ENCODE results near the gene LEFTY1. TPM values are rescaled to one million over a fixed set of nuclear protein-coding genes. Genes with fewer than 3 reads are reported as not detected.
A peak's percentile ranks its signal among the peaks of the same experiment; 100 is the strongest.

LEFTY1 gene
- total and polyA plus RNA-seq, 8 donors = 0.61 to 6.9 (median 3.9) TPM; not detected in 1

DNA sequence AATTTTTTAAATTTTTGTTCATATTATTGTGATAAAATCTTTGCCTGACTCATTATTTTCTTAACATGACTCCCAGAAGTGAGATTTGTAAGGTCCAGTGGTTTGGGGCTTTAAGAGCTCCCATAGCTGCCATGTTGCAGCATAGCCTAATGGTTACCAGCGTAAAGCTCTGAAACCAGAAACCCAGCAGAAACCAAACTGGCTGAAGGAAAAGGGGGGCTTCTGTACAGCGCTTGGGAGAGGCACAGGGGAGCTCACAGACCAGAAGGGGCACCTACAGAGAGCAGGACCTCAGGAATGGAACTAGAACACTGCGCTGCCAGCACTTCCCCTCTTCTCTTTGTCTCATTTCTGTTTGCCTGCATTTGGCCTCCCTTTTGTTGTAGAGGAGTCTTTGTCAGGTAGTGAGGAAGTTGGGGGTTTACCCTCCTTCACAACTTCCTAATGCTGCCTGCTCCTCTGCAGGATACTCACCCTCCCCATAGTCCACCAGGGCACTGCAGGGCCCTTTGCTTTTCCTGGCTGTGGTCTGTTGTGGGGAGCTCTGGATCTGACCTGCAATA lies 37.7 kb upstream of the LEFTY1 start:
- TF ChIP-seq, protein P1, sequence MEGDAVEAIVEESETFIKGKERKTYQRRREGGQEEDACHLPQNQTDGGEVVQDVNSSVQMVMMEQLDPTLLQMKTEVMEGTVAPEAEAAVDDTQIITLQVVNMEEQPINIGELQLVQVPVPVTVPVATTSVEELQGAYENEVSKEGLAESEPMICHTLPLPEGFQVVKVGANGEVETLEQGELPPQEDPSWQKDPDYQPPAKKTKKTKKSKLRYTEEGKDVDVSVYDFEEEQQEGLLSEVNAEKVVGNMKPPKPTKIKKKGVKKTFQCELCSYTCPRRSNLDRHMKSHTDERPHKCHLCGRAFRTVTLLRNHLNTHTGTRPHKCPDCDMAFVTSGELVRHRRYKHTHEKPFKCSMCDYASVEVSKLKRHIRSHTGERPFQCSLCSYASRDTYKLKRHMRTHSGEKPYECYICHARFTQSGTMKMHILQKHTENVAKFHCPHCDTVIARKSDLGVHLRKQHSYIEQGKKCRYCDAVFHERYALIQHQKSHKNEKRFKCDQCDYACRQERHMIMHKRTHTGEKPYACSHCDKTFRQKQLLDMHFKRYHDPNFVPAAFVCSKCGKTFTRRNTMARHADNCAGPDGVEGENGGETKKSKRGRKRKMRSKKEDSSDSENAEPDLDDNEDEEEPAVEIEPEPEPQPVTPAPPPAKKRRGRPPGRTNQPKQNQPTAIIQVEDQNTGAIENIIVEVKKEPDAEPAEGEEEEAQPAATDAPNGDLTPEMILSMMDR (IDR thresholded peaks at IDR 0.05) = no peak
- intact Hi-C loops (cut with DNase I) = no loop called here
- no peak for ATAC-seq

DNA sequence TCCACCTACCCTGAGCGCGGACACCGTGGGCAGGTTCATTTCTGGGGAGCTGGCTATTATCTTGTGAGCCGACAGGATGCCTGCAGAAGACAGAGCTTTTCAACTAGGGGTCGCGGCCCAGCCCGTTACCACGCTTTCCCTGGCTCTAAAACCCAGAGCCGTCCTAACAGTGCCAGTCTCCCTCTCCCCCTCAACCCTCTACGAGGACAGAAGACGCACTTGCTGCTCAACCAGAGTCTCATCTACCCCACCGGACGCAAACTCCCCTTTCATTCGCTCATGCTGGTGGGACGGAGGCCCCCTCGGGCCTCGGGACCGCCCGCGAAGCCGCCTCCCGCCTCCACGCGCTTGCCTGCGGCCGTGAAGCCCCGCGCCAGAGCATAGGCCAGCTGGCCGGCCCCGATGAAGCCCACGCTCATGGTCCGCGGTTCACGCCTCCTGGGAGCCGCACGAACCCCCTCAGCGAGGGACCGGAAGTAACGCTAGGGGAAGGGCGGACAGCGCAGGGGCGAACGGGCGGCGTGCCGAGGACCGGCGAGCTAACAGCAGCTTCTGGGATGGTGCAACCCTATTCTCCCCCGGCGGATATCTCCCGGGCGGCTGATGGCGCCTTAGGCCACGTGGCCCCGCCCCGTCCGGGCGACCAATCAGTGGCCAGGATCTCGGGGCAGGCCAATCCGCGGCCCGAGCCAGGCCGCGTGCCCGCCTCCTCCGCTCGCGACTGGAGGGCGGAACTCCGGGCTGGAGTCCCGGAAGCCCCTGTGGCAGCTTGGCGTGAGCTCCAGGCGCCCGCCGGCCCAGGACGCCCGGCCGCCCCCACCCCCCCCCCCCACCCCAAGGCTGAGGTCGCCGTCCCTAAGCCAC lies 35.0 kb upstream of the LEFTY1 start, which contains the start of gene PYCR2:
TSS of gene PYCR2 (minus strand) at position 559 of the 864 bp plus-strand sequence. CDS start at position 419, 140 bp downstream.
- peak within 1 kb of the TSS; percentile 80 to 97 for H3K27ac ChIP-seq
- ATAC-seq (peak; percentile 100), DNase-seq (peak; percentile 94 to 98 (median 96))
- H3K9me3 ChIP-seq = no peaks in the 10 kb centered on the region
- H3K36me3 ChIP-seq = peaks cover 0 to 31% of the 10 kb centered on the region in 2 donors
- peaks cover 12 to 43% of the 10 kb centered on the region in 2 donors for H3K4me1 ChIP-seq
- peak within 1 kb of the TSS; percentile 90 to 95 for H3K4me3 ChIP-seq
- no peaks in the 10 kb centered on the region for H3K27me3 ChIP-seq
- intact Hi-C loops (cut with DNase I) = no loop called here
- TF ChIP-seq, protein P1 (IDR thresholded peaks at IDR 0.05) = no peak

More for the DNA sequence above, 37.7 kb upstream of the LEFTY1 start:
- no peak overlapping the region for H3K4me3 ChIP-seq
- DNase-seq = no peak
- no peak overlapping the region for H3K27ac ChIP-seq
- H3K36me3 ChIP-seq = peaks cover 0 to 7% of the 10 kb centered on the region in 2 donors
- H3K4me1 ChIP-seq = peaks cover 12 to 25% of the 10 kb centered on the region in 2 donors
- H3K27me3 ChIP-seq = no peaks in the 10 kb centered on the region
- H3K9me3 ChIP-seq = no peaks in the 10 kb centered on the region

DNA sequence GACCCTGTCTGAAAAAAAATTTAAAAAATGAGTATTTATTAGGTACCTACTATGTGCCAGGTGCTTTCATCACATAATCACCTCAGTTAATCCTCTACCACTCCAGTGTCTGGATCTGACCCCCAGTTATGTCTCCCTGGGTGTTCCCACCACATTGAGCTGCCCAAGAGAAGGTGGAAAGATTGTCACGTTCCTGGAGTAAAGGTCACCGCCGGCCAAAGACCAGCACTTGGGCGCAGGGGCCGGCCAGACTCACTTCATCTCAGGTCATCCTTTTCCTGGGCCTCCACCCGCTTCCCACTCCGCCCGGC lies 34.4 kb upstream of the LEFTY1 start:
- peak; percentile 23 for ATAC-seq
- Histone ChIP-seq H3K9me3 (no peaks in the 10 kb centered on the region), H3K4me1 (peaks cover 12 to 43% of the 10 kb centered on the region in 2 donors), H3K4me3 (peak overlapping the region; percentile 90 to 95), H3K27me3 (no peaks in the 10 kb centered on the region), H3K36me3 (peaks cover 0 to 37% of the 10 kb centered on the region in 2 donors), H3K27ac (peak overlapping the region; percentile 80 to 97)
- intact Hi-C loops (cut with DNase I) = no loop called here
- TF ChIP-seq, protein P1 (IDR thresholded peaks at IDR 0.05) = no peak
- no peak for DNase-seq

DNA sequence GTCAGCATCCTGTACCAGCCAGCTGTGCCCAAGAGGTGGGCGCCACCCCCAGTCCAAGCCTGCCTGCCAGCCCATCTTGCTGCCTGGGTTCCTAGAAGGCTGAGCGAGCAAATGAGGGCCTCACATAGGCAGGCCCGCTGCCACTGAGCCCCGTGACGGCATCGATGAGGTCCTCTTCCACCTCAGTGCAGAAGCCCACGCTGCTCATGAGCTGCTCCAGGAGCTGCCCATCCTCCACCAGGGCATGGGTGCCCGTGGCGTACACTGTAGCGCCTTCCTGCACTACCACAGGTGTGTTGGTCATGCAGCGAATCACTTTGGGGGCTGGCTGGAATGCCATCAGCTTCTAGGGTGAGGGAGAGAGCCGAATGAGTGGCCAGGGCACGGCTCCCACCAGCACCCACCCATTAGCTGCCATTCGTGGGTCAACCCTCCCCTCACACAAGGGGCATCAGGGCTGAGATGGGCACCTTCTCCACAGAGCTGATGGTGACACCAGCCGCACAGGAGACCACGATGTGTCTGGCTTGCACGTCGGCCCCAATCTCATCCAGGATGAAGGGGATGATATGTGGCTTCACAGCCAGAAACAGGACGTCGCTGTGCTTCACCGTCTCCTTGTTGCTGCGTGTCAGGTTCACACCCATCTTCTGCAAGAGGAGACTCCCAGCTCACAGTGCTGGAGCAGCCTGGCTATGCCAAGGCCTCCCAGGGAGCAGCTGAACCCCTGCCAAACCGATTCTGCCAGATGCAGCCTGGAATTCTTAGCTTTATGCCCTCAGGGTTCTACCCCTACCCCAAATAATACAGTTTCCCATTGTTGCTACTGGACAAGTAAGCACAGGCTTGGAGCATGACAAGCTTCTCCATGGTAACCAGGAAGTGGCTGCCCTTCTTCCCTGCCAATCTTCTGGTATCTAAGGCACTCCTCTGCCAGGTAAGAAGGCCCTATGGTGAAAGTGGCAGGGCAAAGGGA lies 33.1 kb upstream of the LEFTY1 start:
- DNase-seq (no peak), ATAC-seq (no peak)
- peak overlapping the region in 1 of 2 donors; percentile 97 for H3K27ac ChIP-seq

More for the DNA sequence above, 33.1 kb upstream of the LEFTY1 start:
- Histone ChIP-seq H3K9me3 (no peaks in the 10 kb centered on the region), H3K27me3 (no peaks in the 10 kb centered on the region), H3K36me3 (peaks cover 0 to 50% of the 10 kb centered on the region in 2 donors), H3K4me3 (no peak overlapping the region), H3K4me1 (peaks cover 12 to 43% of the 10 kb centered on the region in 2 donors)
- TF ChIP-seq, protein P1 (IDR thresholded peaks at IDR 0.05) = no peak
- intact Hi-C loops (cut with DNase I) = no loop called here

Data from left lung (tissue), 10 donors.